GM23338 (cell line): ENCODE results near the gene LCTL. TPM values are rescaled to one million over a fixed set of nuclear protein-coding genes. Genes with fewer than 3 reads are reported as not detected.

Experiments
- ATAC-seq: fragments of 200-7000 bp; cut with Tn5 transposase; 3 replicates; pipeline ENCODE4 v1.9.1; 2020
- DNase-seq: peaks from one replicate; pipeline ENCODE4 v3.0.0-alpha.2; 2015; ENCODE audit warnings: low spot score
- H2AFZ ChIP-seq: fragments of 200-600 bp; sonication (generic); 2 replicates; pipeline ENCODE4 v1.8.0; 2016; ENCODE audit warnings: antibody characterized with exemption, mild to moderate bottlenecking, moderate library complexity
- H3F3A ChIP-seq: fragments of 200-600 bp; sonication (generic); replicated peaks from 2 replicates; pipeline ENCODE4 v1.8.0; 2017; ENCODE audit warnings: antibody characterized with exemption, mixed run types, low read depth
- H3K27ac ChIP-seq: fragments of 200-600 bp; sonication (generic); 2 replicates; pipeline ENCODE4 v1.6.1; 2016; ENCODE audit warnings: low read depth
- H3K27me3 ChIP-seq: fragments of 200-600 bp; sonication (generic); 2 replicates; pipeline ENCODE4 v1.8.0; 2016; ENCODE audit warnings: mild to moderate bottlenecking, mixed run types, moderate library complexity; ENCODE audit not compliant: insufficient read depth
- H3K36me3 ChIP-seq: fragments of 200-600 bp; sonication (generic); 2 replicates; pipeline ENCODE4 v1.8.0; 2016; ENCODE audit warnings: mild to moderate bottlenecking; ENCODE audit not compliant: insufficient read depth
- H3K4me1 ChIP-seq: fragments of 200-600 bp; sonication (generic); 2 replicates; pipeline ENCODE4 v1.8.0; 2016; ENCODE audit warnings: mild to moderate bottlenecking, moderate library complexity; ENCODE audit not compliant: insufficient read depth
- H3K4me2 ChIP-seq: fragments of 200-600 bp; sonication (generic); 2 replicates; pipeline ENCODE4 v1.7.1; 2017; ENCODE audit warnings: mixed run types
- H3K4me3 ChIP-seq: fragments of 200-600 bp; sonication (generic); 2 replicates; pipeline ENCODE4 v1.6.1; 2016; ENCODE audit warnings: mixed run types
- H3K79me2 ChIP-seq: fragments of 200-600 bp; sonication (generic); replicated peaks from 2 replicates; pipeline ENCODE4 v1.8.0; 2017; ENCODE audit warnings: mild to moderate bottlenecking; ENCODE audit not compliant: insufficient read depth
- H3K9me2 ChIP-seq: fragments of 200-600 bp; sonication (generic); 2 replicates; pipeline ENCODE4 v1.8.0; 2017; ENCODE audit not compliant: insufficient read depth
- H4K20me1 ChIP-seq: fragments of 200-600 bp; sonication (generic); replicated peaks from 2 replicates; pipeline ENCODE4 v1.8.0; 2017; ENCODE audit warnings: mild to moderate bottlenecking; ENCODE audit not compliant: insufficient read depth
- H3K27ac Mint-ChIP-seq: 2 replicates; pipeline ENCODE4 v1.8.0; 2020; ENCODE audit warnings: inconsistent platforms, mild to moderate bottlenecking, moderate library complexity, mixed read lengths
- H3K27me3 Mint-ChIP-seq: 3 replicates; pipeline ENCODE4 v1.8.0; 2022; ENCODE audit warnings: low read depth, mild to moderate bottlenecking, moderate library complexity, mixed read lengths, inconsistent platforms; ENCODE audit not compliant: insufficient read depth, poor library complexity
- H3K36me3 Mint-ChIP-seq: 3 replicates; pipeline ENCODE4 v1.8.0; 2021; ENCODE audit warnings: low read depth, mild to moderate bottlenecking, inconsistent platforms, moderate library complexity, mixed read lengths
- H3K4me1 Mint-ChIP-seq: 3 replicates; pipeline ENCODE4 v1.8.0; 2020; ENCODE audit warnings: mild to moderate bottlenecking, inconsistent platforms, mixed read lengths
- H3K4me3 Mint-ChIP-seq: 3 replicates; pipeline ENCODE4 v1.8.0; 2021; ENCODE audit warnings: moderate library complexity, mild to moderate bottlenecking, inconsistent platforms, mixed read lengths
- H3K9me3 Mint-ChIP-seq: 3 replicates; pipeline ENCODE4 v1.8.0; 2020; ENCODE audit warnings: moderate library complexity, mild to moderate bottlenecking, inconsistent platforms, mixed read lengths
- NANOG ChIP-seq: IDR thresholded peaks from 2 replicates; pipeline ENCODE4 v1.6.1; 2016; ENCODE audit warnings: antibody characterized with exemption, borderline replicate concordance
- POLR2AphosphoS5 ChIP-seq: IDR thresholded peaks from 2 replicates; pipeline ENCODE4 v1.6.1; 2016; ENCODE audit warnings: antibody characterized with exemption, low read depth
- REST ChIP-seq: IDR thresholded peaks from one replicate; pipeline ENCODE4 v1.6.1; 2018; ENCODE audit warnings: antibody characterized with exemption; ENCODE audit not compliant: unreplicated experiment
- STAT1 ChIP-seq: IDR thresholded peaks from one replicate; pipeline ENCODE4 v1.6.1; 2016; ENCODE audit warnings: antibody characterized with exemption; ENCODE audit not compliant: unreplicated experiment
- ZNF114 ChIP-seq: fragments of 250-450 bp; sonication (Bioruptor Pico); IDR thresholded peaks from 2 replicates; pipeline ENCODE4 v1.5.0; 2020; ENCODE audit warnings: mild to moderate bottlenecking, moderate library complexity
- ZNF331 ChIP-seq: fragments of 250-450 bp; sonication (Bioruptor Pico); IDR thresholded peaks from 2 replicates; pipeline ENCODE4 v1.5.0; 2020; ENCODE audit warnings: low read depth, mild to moderate bottlenecking, moderate library complexity
- polyA plus RNA-seq: library from polyadenylated mRNA; unstranded; fragments of >200 nt; fragmentation: Nextera tagmentation; extraction: Ambion mirVana; gene quantifications from 2 replicates; pipeline ENCODE4 v1.2.1, GENCODE V29; 2016
- total RNA-seq: library from RNA; depleted of rRNA; stranded (reverse); fragments of >200 nt; shearing (Covaris generic); gene quantifications from 2 replicates; pipeline ENCODE4 v1.2.3, GENCODE V29; 2014
- TF ChIP-seq, protein P1 (sequence below): fragments of 250-450 bp; sonication (Bioruptor Pico); IDR thresholded peaks from 2 replicates; pipeline ENCODE4 v1.5.0; 2020; ENCODE audit warnings: mild to moderate bottlenecking, moderate library complexity

LCTL gene
- total and polyA plus RNA-seq, 2 experiments from 2014 or later: 2.3 to 5.6 TPM

GRCh38 chr15:66591322-66591862 is 25.6 kb upstream of the LCTL start:
- Histone ChIP-seq H3K4me2 (no peak overlapping the region), H3K4me3 (no peak overlapping the region), H3K4me1 (peaks cover 7% of the 10 kb centered on the region; the same call in 1 of the 2 replicates), H2AFZ (no peak overlapping the region), H3K27ac (no peak overlapping the region), H3K79me2 (no peaks in the 10 kb centered on the region), H3F3A (no peaks in the 10 kb centered on the region), H3K9me2 (0 out of 2 replicates have a peak, but pooled peaks cover under 1% of the 10 kb centered on the region), H3K36me3 (no peaks in the 10 kb centered on the region), H4K20me1 (no peaks in the 10 kb centered on the region), H3K27me3 (no peaks in the 10 kb centered on the region)
- DNase-seq: no peak
- peaks cover 16% of the 10 kb centered on the region for H3K4me1 Mint-ChIP-seq
- no peak for TF ChIP-seq POLR2AphosphoS5
- TF ChIP-seq, protein P1, sequence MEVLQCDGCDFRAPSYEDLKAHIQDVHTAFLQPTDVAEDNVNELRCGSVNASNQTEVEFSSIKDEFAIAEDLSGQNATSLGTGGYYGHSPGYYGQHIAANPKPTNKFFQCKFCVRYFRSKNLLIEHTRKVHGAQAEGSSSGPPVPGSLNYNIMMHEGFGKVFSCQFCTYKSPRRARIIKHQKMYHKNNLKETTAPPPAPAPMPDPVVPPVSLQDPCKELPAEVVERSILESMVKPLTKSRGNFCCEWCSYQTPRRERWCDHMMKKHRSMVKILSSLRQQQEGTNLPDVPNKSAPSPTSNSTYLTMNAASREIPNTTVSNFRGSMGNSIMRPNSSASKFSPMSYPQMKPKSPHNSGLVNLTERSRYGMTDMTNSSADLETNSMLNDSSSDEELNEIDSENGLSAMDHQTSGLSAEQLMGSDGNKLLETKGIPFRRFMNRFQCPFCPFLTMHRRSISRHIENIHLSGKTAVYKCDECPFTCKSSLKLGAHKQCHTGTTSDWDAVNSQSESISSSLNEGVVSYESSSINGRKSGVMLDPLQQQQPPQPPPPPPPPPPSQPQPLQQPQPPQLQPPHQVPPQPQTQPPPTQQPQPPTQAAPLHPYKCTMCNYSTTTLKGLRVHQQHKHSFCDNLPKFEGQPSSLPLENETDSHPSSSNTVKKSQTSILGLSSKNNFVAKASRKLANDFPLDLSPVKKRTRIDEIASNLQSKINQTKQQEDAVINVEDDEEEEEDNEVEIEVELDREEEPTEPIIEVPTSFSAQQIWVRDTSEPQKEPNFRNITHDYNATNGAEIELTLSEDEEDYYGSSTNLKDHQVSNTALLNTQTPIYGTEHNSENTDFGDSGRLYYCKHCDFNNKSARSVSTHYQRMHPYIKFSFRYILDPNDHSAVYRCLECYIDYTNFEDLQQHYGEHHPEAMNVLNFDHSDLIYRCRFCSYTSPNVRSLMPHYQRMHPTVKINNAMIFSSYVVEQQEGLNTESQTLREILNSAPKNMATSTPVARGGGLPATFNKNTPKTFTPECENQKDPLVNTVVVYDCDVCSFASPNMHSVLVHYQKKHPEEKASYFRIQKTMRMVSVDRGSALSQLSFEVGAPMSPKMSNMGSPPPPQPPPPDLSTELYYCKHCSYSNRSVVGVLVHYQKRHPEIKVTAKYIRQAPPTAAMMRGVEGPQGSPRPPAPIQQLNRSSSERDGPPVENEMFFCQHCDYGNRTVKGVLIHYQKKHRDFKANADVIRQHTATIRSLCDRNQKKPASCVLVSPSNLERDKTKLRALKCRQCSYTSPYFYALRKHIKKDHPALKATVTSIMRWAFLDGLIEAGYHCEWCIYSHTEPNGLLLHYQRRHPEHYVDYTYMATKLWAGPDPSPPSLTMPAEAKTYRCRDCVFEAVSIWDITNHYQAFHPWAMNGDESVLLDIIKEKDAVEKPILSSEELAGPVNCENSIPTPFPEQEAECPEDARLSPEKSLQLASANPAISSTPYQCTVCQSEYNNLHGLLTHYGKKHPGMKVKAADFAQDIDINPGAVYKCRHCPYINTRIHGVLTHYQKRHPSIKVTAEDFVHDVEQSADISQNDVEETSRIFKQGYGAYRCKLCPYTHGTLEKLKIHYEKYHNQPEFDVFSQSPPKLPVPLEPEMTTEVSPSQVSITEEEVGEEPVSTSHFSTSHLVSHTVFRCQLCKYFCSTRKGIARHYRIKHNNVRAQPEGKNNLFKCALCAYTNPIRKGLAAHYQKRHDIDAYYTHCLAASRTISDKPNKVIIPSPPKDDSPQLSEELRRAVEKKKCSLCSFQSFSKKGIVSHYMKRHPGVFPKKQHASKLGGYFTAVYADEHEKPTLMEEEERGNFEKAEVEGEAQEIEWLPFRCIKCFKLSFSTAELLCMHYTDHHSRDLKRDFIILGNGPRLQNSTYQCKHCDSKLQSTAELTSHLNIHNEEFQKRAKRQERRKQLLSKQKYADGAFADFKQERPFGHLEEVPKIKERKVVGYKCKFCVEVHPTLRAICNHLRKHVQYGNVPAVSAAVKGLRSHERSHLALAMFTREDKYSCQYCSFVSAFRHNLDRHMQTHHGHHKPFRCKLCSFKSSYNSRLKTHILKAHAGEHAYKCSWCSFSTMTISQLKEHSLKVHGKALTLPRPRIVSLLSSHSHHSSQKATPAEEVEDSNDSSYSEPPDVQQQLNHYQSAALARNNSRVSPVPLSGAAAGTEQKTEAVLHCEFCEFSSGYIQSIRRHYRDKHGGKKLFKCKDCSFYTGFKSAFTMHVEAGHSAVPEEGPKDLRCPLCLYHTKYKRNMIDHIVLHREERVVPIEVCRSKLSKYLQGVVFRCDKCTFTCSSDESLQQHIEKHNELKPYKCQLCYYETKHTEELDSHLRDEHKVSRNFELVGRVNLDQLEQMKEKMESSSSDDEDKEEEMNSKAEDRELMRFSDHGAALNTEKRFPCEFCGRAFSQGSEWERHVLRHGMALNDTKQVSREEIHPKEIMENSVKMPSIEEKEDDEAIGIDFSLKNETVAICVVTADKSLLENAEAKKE (CRISPR knock-in tag): no peak
- no peak for TF ChIP-seq STAT1
- no peak for TF ChIP-seq NANOG
- TF ChIP-seq ZNF114 (CRISPR knock-in tag): no peak
- TF ChIP-seq ZNF331 (CRISPR knock-in tag): no peak
- no peak for TF ChIP-seq REST
- no peak for ATAC-seq
- H3K9me3 Mint-ChIP-seq: no peaks in the 10 kb centered on the region
- H3K27ac Mint-ChIP-seq: no peak overlapping the region
- no peaks in the 10 kb centered on the region for H3K36me3 Mint-ChIP-seq
- H3K27me3 Mint-ChIP-seq: peaks cover 9% of the 10 kb centered on the region
- H3K4me3 Mint-ChIP-seq: no peak overlapping the region
